Measurements from ENCODE around the gene ST6GALNAC6. TPM values are rescaled to one million over a fixed set of nuclear protein-coding genes. Genes with fewer than 3 reads are reported as not detected.
"Not testable (repeated sequence)": the region's sequence is repeated elsewhere in the genome, so short reads cannot be mapped to it uniquely, and the experiment has no call there.

Gene ST6GALNAC6
- total and polyA plus RNA-seq, 5 experiments from 2014 or later: 29.8 to 110 (median 42.8) TPM

- Mint-ChIP-seq H3K27me3 (peaks cover 0 to 12% (median 0%) of the 10 kb centered on the region in 5 donors), H3K4me1 (peaks cover 7 to 17% (median 10%) of the 10 kb centered on the region in 4 donors), H3K27ac (peak overlapping the region in 3 of 10 donors; percentile 13 to 71 (median 15)), H3K4me3 (no peak overlapping the region), H3K9me3 (no peaks in the 10 kb centered on the region), H3K36me3 (peaks cover 0 to 4% (median 0%) of the 10 kb centered on the region in 3 donors)
- no peak for DNase-seq
- POLR2A ChIA-PET: interaction anchor here (1.0 to 1.1 kb wide), 2 partner anchors 11 to 47 kb away, joined by 3 read pairs; no protein-coding TSS in a partner anchor
- ATAC-seq: no peak
These were observed 23.2 kb downstream of the ST6GALNAC6 start for GRCh38 chr9:127876026-127876763.

- Mint-ChIP-seq H3K27me3 (peaks cover 0 to 12% (median 0%) of the 10 kb centered on the region in 5 donors), H3K9me3 (no peaks in the 10 kb centered on the region), H3K4me1 (peaks cover 7 to 17% (median 9%) of the 10 kb centered on the region in 4 donors), H3K27ac (peak overlapping the region in 1 of 10 donors; percentile 71), H3K4me3 (no peak overlapping the region), H3K36me3 (peaks cover 0 to 4% (median 0%) of the 10 kb centered on the region in 3 donors)
- no peak for DNase-seq
- ATAC-seq: no peak
- POLR2A ChIA-PET: interaction anchor here (1.0 to 1.1 kb wide), 2 partner anchors 10 to 48 kb away, joined by 3 read pairs; no protein-coding TSS in a partner anchor
These were observed 24.0 kb downstream of the ST6GALNAC6 start for GRCh38 chr9:127875306-127875966.

- H3K27ac Mint-ChIP-seq: no peak overlapping the region
- POLR2A ChIA-PET: interaction anchor here (0.9 to 1.3 kb wide), 3 partner anchors 8 to 88 kb away, joined by 3 to 4 read pairs (median 3); no protein-coding TSS in a partner anchor
- ATAC-seq (no peak), DNase-seq (no peak)
- H3K27me3 Mint-ChIP-seq: peaks cover 0 to 12% (median 0%) of the 10 kb centered on the region in 5 donors
- H3K36me3 Mint-ChIP-seq: peaks cover 0 to 2% (median 0%) of the 10 kb centered on the region in 3 donors
- H3K4me1 Mint-ChIP-seq: peaks cover 7 to 16% (median 9%) of the 10 kb centered on the region in 4 donors
- H3K4me3 Mint-ChIP-seq: no peak overlapping the region
- H3K9me3 Mint-ChIP-seq: no peaks in the 10 kb centered on the region
These were observed 24.8 kb downstream of the ST6GALNAC6 start for GRCh38 chr9:127874301-127875221.

GRCh38 chr9:127873886-127874285, 25.5 kb downstream of the ST6GALNAC6 start:
- no peak for ATAC-seq
- H3K4me1 Mint-ChIP-seq: peaks cover 7 to 13% (median 9%) of the 10 kb centered on the region in 4 donors

GRCh38 chr9:127873223-127873691, 26.1 kb downstream of the ST6GALNAC6 start:
- H3K27ac Mint-ChIP-seq: peak overlapping the region in 1 of 10 donors; percentile 24
- H3K36me3 Mint-ChIP-seq: peaks cover 0 to 2% (median 0%) of the 10 kb centered on the region in 3 donors
- H3K27me3 Mint-ChIP-seq: peaks cover 0 to 7% (median 0%) of the 10 kb centered on the region in 5 donors
- H3K9me3 Mint-ChIP-seq: no peaks in the 10 kb centered on the region
- peaks cover 6 to 11% (median 8%) of the 10 kb centered on the region in 4 donors for H3K4me1 Mint-ChIP-seq
- POLR2A ChIA-PET: interaction anchor here (0.6 to 1.3 kb wide), 6 partner anchors 9 to 106 kb away, joined by 3 to 5 read pairs (median 3); no protein-coding TSS in a partner anchor
- no peak overlapping the region for H3K4me3 Mint-ChIP-seq
- ATAC-seq (no peak), DNase-seq (no peak)

More at GRCh38 chr9:127873886-127874285, 25.5 kb downstream of the ST6GALNAC6 start:
- no peak overlapping the region for H3K4me3 Mint-ChIP-seq
- no peaks in the 10 kb centered on the region for H3K9me3 Mint-ChIP-seq
- H3K27ac Mint-ChIP-seq: no peak overlapping the region
- H3K27me3 Mint-ChIP-seq: peaks cover 0 to 12% (median 0%) of the 10 kb centered on the region in 5 donors
- POLR2A ChIA-PET: interaction anchor here (0.9 to 1.3 kb wide), 4 partner anchors 9 to 103 kb away, joined by 3 to 4 read pairs (median 3); no protein-coding TSS in a partner anchor
- peaks cover 0 to 2% (median 0%) of the 10 kb centered on the region in 3 donors for H3K36me3 Mint-ChIP-seq
- no peak for DNase-seq

- H3K4me3 Mint-ChIP-seq: no peak overlapping the region
- H3K9me3 Mint-ChIP-seq: no peaks in the 10 kb centered on the region
- H3K27me3 Mint-ChIP-seq: peaks cover 0 to 5% (median 0%) of the 10 kb centered on the region in 5 donors
- H3K27ac Mint-ChIP-seq: peak overlapping the region in 2 of 10 donors; percentile 20 to 89
- POLR2A ChIA-PET: interaction anchor here (0.6 to 1.1 kb wide), 7 partner anchors 10 to 384 kb away, joined by 3 to 5 read pairs (median 3); no protein-coding TSS in a partner anchor
- DNase-seq (no peak), ATAC-seq (no peak)
- H3K4me1 Mint-ChIP-seq: peaks cover 0 to 7% (median 4%) of the 10 kb centered on the region in 4 donors
- peaks cover 0 to 2% (median 0%) of the 10 kb centered on the region in 3 donors for H3K36me3 Mint-ChIP-seq
These were observed 26.8 kb downstream of the ST6GALNAC6 start for GRCh38 chr9:127872369-127873222.

GRCh38 chr9:127871531-127871930, 27.9 kb downstream of the ST6GALNAC6 start:
- Mint-ChIP-seq H3K27me3 (no peaks in the 10 kb centered on the region), H3K36me3 (peaks cover 0 to 2% (median 0%) of the 10 kb centered on the region in 3 donors), H3K27ac (peak overlapping the region in 4 of 10 donors; percentile 0 to 89 (median 70)), H3K9me3 (no peaks in the 10 kb centered on the region), H3K4me1 (peaks cover 0 to 4% (median 1%) of the 10 kb centered on the region in 4 donors), H3K4me3 (no peak overlapping the region)
- POLR2A ChIA-PET: interaction anchor here (0.7 to 1.1 kb wide), 2 partner anchors 13 to 383 kb away, joined by 3 to 5 read pairs; no protein-coding TSS in a partner anchor
- ATAC-seq: no peak
- DNase-seq: no peak

GRCh38 chr9:127870887-127871286, 28.5 kb downstream of the ST6GALNAC6 start:
- ATAC-seq (no peak), DNase-seq (no peak)
- Mint-ChIP-seq H3K9me3 (no peaks in the 10 kb centered on the region), H3K27ac (peak overlapping the region in 1 of 10 donors; percentile 37), H3K36me3 (peaks cover 0 to 2% (median 0%) of the 10 kb centered on the region in 3 donors), H3K4me3 (no peak overlapping the region), H3K27me3 (no peaks in the 10 kb centered on the region), H3K4me1 (peaks cover 3 to 9% (median 4%) of the 10 kb centered on the region in 4 donors)
- POLR2A ChIA-PET: interaction anchor here (0.8 to 2.5 kb wide), 7 partner anchors 15 to 151 kb away, joined by 3 to 19 read pairs (median 6); partner anchors contain the start of genes CDK9, ENG and TOR2A

GRCh38 chr9:127870153-127870491, 29.3 kb downstream of the ST6GALNAC6 start:
- not testable (repeated sequence) for H3K27me3 Mint-ChIP-seq, H3K36me3 Mint-ChIP-seq, DNase-seq, H3K9me3 Mint-ChIP-seq, H3K4me3 Mint-ChIP-seq, ATAC-seq
- Mint-ChIP-seq H3K27ac (peak overlapping the region in 1 of 10 donors; percentile 63), H3K4me1 (peaks cover 10 to 16% (median 12%) of the 10 kb centered on the region in 4 donors)
- POLR2A ChIA-PET: interaction anchor here (0.6 to 2.5 kb wide), 17 partner anchors 14 to 669 kb away, joined by 3 to 19 read pairs (median 6); partner anchors contain the start of genes CDK9, ENG, LRSAM1 and RPL12

GRCh38 chr9:127869310-127870152, 29.9 kb downstream of the ST6GALNAC6 start:
- Mint-ChIP-seq H3K4me1 (peaks cover 13 to 22% (median 16%) of the 10 kb centered on the region in 4 donors), H3K9me3 (no peaks in the 10 kb centered on the region), H3K27me3 (no peaks in the 10 kb centered on the region), H3K4me3 (no peak overlapping the region), H3K36me3 (peaks cover 0 to 2% (median 0%) of the 10 kb centered on the region in 3 donors), H3K27ac (peak overlapping the region in 4 of 10 donors; percentile 43 to 67 (median 54))
- DNase-seq (peak; percentile 55 to 88 (median 72)), ATAC-seq (peak; percentile 48 to 79)
- POLR2A ChIA-PET: interaction anchor here (0.6 to 2.5 kb wide), 17 partner anchors 14 to 418 kb away, joined by 3 to 19 read pairs (median 5); partner anchors contain the start of genes CDK9, ENG, LRSAM1 and RPL12
